ES-I3 (cell line): ENCODE results near the gene STXBP1.

ENCODE experiments used
- H3K36me3 ChIP-seq: 2 replicates; pipeline ENCODE4 v1.6.1; 2013; ENCODE audit warnings: mild to moderate bottlenecking, low read length, control low read depth, moderate library complexity; ENCODE audit not compliant: insufficient read depth
- H3K4me1 ChIP-seq: 2 replicates; pipeline ENCODE4 v1.6.1; 2013; ENCODE audit warnings: mild to moderate bottlenecking, control low read depth, low read length; ENCODE audit not compliant: insufficient read depth
- H3K9ac ChIP-seq: 2 replicates; pipeline ENCODE4 v1.6.1; 2013; ENCODE audit warnings: low read depth, mild to moderate bottlenecking, low read length, moderate library complexity
- H3K9me3 ChIP-seq: 2 replicates; pipeline ENCODE4 v1.6.1; 2013; ENCODE audit warnings: mild to moderate bottlenecking, low read length, moderate library complexity; ENCODE audit not compliant: control insufficient read depth, insufficient read depth

STXBP1 gene

DNA sequence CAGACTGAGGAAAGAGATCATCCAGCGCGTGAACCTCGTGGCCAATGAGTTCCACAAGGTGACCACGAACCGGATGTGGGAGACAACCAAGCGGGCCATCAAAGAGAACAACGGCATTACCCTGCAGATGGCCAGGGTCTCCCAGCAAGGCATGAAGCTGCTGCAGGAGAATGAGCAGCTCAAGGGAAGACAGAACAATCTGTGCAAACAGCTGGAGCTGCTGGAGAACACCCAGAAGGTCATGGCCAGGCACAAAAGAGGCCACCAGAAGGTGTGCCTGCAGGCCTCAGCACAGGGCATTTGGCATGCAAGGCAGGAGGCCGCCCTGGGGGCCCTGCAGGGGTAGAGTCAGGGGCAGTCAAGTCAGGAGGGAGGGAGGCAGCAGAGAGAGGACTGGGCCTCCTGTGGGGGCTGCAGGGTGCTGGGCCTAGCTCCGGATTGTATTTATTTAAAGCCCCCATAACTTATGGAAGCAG, 99.2 kb downstream of the STXBP1 start:
- Histone ChIP-seq H3K9ac (no peak overlapping the region), H3K4me1 (no peaks in the 10 kb centered on the region; the same call in 1 of the 2 replicates), H3K9me3 (no peaks in the 10 kb centered on the region), H3K36me3 (no peaks in the 10 kb centered on the region)

DNA sequence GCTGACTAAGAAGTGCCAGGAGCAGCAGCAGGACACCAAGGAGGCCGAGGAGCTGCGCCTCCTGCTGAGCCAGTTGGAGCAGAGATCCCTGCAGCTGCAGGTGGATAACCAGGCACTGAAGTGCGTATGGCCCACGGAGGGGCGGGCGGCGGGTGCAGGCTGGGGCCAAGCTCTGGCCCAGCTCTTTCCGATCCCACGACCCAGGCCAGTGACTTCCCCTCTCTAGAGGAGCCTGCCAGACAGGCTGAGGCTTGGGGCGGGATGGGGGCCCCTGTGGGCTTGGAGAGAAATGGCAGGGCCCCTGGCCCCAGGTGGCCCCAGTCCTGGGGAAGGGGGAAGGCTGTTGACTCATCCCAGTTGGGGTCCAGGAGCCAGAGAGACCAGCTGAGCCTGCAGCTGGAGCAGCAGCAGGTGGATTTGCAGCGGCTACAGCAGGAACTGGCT, 99.8 kb downstream of the STXBP1 start:
- Histone ChIP-seq H3K9ac (no peak overlapping the region), H3K4me1 (no peaks in the 10 kb centered on the region; the same call in 1 of the 2 replicates), H3K36me3 (no peaks in the 10 kb centered on the region), H3K9me3 (no peaks in the 10 kb centered on the region)

DNA sequence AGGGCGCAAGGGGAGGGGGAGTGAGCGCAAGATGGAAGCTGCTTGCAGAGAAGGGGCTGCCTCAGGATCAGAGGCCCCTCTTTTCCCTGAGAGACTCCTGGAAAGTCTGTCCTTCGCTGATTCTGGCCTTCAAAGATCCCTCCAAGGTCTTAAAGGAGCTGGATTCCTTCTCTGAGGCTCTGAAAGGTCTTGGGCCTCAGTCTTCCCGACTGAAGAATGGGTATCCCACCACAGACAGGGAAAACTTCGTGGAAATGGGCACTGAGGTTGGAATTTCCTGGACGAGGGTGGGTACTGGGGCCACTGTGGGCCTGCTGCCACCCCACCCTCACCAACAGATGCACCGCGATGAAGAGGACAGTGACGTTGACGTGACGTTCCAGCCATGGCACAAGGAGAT, 100.3 kb downstream of the STXBP1 start:
- Histone ChIP-seq H3K4me1 (no peaks in the 10 kb centered on the region; the same call in 1 of the 2 replicates), H3K9ac (no peak overlapping the region), H3K9me3 (no peaks in the 10 kb centered on the region), H3K36me3 (no peaks in the 10 kb centered on the region)

DNA sequence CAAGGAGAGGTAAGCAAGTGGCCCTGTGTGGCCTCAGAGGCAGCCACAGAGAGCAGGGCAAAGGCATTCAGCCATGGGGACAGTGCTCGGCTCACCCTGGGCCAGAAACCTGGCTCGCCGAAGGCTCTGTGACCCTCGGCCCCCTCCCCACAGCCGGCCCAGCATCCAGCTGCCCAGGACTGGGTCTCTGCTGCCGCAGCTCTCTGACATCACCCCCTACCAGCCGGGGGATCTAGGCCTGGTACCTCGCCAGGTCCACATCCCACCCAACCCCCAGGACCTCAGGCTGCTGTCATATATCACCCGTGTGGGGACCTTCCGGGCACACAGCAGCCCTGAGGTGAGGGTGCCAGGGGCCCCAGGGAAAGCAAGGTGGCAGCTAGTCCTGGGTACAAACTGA, 100.8 kb downstream of the STXBP1 start:
- H3K4me1 ChIP-seq, result no peaks in the 10 kb centered on the region; the same call in 1 of the 2 replicates
- H3K9ac ChIP-seq, result no peak overlapping the region
- no peaks in the 10 kb centered on the region for H3K9me3 ChIP-seq
- no peaks in the 10 kb centered on the region for H3K36me3 ChIP-seq

DNA sequence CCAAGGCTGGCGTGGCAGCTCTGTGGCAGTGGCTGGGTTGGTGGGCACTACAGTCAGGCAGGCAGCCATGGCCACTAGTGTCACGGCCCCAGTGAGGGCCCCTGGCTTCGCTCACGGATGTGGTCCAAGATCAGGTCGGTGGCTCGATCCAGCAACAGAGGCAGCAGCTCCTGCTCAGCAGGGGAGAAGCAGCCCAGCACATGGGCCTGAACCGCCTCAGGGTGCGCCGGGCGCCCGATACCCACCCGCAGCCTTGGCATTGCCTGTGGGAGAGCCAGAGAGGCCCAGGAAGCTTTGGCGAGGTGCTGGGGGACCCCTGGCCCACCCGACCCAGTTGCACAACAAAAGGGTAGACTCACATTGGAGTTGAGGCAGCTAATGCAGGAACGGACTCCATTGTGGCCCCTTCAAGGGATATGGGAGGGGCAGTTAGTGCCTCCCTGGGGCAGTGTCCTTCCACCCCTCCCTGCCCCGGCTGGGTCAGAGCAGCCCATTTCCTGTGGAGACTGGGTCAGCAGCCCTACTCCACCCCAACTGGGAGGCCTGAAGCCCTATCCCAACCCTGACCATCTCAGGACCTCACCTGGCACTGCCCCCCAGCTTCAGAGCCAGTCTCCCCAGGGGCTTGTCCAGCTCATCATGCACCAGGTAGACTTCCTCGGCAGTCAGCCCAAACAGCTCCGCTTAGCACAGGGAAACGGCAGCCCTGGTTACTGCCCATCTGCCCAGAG, 102.1 kb downstream of the STXBP1 start:
- Histone ChIP-seq H3K9me3 (no peaks in the 10 kb centered on the region), H3K9ac (peak overlapping the region; percentile 19; the same call in 1 of the 2 replicates), H3K36me3 (no peaks in the 10 kb centered on the region), H3K4me1 (no peaks in the 10 kb centered on the region; the same call in 1 of the 2 replicates)

DNA sequence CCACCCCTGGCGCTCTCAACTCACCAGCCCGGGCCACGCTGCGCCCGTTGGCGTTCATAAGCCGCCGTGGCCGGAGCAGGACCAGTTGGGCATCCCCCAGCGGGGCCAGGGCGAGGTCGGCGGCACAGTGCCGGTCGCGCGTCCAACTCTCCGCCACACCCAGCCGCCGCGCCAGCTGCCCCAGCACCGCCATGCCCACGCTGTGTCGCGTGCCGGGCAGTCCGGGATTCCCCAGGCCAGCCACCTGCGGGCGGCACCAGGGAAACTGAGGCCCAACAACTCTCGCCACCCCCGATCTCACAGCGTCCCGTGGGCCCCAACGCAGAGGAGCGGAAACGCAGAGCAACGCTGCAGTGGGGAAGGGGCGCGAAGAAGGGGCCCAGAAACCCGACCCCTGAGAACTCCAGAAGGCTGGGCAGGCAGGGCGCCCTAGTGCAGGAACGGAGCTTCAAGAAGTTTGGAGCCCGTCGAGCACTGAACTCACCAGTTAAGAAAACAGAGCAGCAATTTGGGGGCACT, 102.9 kb downstream of the STXBP1 start:
- Histone ChIP-seq H3K4me1 (no peaks in the 10 kb centered on the region; the same call in 1 of the 2 replicates), H3K9me3 (no peaks in the 10 kb centered on the region), H3K9ac (peak overlapping the region; percentile 84; the same call in 1 of the 2 replicates), H3K36me3 (no peaks in the 10 kb centered on the region)

DNA sequence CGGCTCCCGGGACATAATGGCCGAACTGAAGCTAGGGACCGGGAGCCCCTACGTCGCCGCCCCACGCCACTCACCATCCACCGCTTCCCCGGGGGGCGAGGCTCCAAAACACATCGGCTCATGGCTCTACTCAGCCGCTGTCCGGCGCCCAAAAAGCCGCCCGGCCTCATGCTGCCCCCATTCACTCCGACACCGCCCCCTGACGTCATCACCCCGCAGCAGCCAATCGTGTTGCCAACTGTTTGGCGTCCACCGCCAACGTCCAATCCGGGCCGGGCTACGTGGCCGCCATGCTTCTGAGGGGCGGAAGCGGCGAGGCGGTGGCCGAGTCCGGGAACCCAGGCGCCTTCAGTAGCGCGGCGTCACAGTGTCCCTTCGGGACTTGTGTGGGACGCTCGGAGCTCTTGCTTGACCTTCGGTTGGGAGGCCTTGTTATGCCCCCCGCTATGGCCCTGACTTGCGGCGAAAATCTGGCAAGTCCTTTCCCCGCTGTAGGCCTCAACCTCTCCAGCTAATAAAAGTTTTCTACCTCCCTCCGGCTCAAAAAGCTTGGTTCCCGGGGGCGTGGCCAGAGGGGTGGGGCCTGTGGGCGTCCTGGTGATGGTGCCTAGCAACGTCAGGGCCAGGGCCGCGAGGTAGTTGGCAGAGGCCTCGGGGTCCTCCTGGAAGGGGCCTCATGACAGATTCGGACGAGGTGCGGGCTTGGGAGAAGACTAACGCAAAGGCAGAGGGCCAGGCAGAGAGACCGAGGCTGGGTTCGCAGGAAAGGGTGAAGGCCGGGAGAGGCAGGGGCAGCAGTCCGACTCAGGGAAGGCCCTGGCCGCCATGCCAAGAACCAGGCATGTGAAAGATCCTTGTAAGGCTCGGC, 103.6 kb downstream of the STXBP1 start, which contains the start of the genes PTRH1 and TTC16:
TSS of gene PTRH1 (minus strand) at position 194 of the 868 bp plus-strand sequence. CDS start at position 170, 24 bp downstream.
TSS of gene TTC16 (plus strand) at position 610 of the 868 bp plus-strand sequence. CDS start at position 677, 67 bp downstream.
- Histone ChIP-seq H3K9me3 (no peaks in the 10 kb centered on the region), H3K36me3 (no peaks in the 10 kb centered on the region), H3K4me1 (no peaks in the 10 kb centered on the region; the same call in 1 of the 2 replicates), H3K9ac (peak within 1 kb of the TSS; percentile 84; the same call in 1 of the 2 replicates)

DNA sequence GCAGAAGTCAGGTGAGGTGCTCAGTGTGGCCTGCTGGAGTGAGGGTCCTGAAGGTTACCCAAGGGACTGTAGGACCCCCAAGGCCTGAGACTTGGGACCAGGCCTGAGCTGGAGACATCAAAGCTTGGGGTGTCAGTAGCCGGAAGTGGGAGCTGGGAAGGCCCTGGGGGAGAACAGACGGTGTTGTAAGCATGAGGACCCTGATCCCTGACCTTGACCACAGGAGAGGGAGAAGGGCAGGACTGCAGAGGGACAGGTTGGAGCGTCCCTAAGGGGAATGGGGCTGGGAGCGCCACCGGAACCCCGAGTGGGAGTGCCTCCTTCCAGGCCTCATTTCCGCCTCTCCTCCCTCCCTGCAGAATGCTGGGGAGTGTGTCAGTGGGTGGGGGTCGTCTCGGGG, 104.3 kb downstream of the STXBP1 start:
- Histone ChIP-seq H3K36me3 (no peaks in the 10 kb centered on the region), H3K4me1 (no peaks in the 10 kb centered on the region; the same call in 1 of the 2 replicates), H3K9ac (0 out of 2 replicates have a peak overlapping the region, but pooled peaks have one; percentile 84), H3K9me3 (no peaks in the 10 kb centered on the region)

DNA sequence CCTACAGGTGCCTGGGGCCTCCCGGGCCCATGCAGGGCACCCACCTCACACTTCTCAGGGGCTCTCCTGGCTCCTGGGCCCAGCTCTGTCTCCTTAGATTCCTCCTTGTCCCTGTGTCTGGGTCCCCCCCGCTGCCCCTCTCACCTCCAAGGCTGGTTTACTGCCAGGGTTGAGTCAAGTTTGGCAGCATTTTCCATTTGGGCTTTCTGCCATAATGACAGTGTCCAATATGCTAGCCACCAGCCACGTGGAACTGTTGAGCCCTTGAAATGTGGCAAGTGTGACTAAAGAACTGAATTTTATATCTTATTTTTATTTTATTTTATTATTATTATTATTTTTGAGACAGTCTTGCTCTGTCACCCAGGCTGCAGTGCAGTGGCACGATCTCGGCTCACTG, 105.7 kb downstream of the STXBP1 start:
- Histone ChIP-seq H3K36me3 (no peaks in the 10 kb centered on the region), H3K9ac (no peak overlapping the region), H3K9me3 (no peaks in the 10 kb centered on the region), H3K4me1 (no peaks in the 10 kb centered on the region; the same call in 1 of the 2 replicates)

DNA sequence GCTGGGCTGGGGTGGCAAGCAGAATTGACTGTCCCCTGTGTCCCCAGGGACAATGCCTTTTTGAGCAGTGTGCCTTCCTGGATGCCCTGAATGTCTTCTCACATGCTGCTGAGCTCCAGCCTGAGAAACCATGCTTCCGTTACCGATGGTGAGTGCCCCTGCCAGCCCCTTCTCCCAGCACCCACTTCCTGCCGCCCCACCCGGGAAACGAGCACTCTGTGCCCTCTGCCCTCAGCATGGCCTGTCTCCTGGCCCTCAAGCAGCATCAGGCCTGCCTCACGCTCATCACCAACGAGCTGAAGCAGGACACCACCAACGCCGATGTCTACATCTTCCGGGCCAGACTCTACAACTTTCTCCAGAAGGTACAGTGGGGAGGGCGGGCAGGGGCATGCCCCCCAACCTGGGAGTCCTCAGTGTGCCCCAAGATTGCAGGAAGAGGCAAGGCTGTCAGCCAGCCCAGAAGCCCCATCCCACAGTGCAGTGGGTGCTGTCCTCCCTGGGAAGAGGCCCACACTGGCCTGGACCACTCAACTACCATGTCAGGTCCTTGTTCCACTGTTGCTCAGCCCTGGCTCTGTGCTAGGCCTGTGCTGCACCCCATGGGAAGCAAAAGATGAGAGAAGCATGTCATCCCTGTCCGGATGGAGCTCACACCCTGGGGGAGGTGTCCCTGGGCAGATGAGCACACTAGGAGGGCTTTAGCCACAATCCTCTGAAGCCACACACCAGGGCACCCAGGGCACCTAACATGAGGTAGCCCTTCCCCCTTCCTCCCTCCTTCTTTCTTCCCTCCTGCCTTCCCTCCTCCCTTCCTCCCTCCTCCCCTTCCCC, 108.2 kb downstream of the STXBP1 start:
- no peaks in the 10 kb centered on the region; the same call in 1 of the 2 replicates for H3K4me1 ChIP-seq
- H3K36me3 ChIP-seq, result no peaks in the 10 kb centered on the region
- H3K9ac ChIP-seq, result no peak overlapping the region
- H3K9me3 ChIP-seq, result no peaks in the 10 kb centered on the region

DNA sequence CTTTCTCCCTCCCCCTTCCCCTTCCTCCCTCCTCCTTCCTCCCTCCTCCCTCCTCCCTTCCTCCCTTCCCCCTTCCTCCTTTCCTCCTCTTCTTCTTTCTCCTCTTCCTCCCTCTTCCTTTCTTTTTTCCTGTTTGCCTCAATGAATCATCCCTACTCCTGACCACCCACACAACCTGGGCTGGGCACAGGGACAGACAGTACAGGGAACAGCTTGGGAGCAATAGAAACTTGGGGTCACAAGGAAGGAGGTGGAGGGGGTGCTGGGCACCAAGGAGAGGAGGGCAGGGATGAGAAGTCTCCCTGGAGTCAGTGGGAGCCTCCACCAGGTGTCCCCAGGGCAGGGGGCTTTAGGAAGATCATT, 108.8 kb downstream of the STXBP1 start:
- no peaks in the 10 kb centered on the region; the same call in 1 of the 2 replicates for H3K4me1 ChIP-seq
- H3K36me3 ChIP-seq, result no peaks in the 10 kb centered on the region
- no peak overlapping the region for H3K9ac ChIP-seq
- no peaks in the 10 kb centered on the region for H3K9me3 ChIP-seq

DNA sequence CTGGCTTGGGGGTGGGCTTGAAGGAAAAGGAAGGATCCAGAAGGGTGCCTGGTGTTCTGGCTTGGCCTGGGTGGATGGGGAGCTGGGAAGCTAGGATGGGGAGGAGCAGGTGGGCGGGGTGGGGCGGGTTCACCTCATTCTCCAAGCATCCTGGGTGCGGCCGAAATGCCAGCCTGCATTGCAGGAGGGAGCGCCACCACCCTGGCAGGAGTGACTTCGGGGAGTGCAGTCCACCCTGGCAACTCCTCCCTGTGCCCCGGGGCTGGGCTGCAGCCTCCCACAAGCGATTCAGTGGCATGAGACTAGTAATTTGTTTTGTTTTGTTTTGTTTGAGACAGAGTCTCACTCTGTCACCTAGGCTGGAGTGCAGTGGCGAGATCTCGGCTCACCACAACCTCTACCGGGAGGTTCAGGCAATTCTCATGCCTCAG, 109.3 kb downstream of the STXBP1 start:
- H3K9me3 ChIP-seq, result no peaks in the 10 kb centered on the region
- H3K9ac ChIP-seq, result no peak overlapping the region
- H3K4me1 ChIP-seq, result no peaks in the 10 kb centered on the region; the same call in 1 of the 2 replicates
- no peaks in the 10 kb centered on the region for H3K36me3 ChIP-seq

DNA sequence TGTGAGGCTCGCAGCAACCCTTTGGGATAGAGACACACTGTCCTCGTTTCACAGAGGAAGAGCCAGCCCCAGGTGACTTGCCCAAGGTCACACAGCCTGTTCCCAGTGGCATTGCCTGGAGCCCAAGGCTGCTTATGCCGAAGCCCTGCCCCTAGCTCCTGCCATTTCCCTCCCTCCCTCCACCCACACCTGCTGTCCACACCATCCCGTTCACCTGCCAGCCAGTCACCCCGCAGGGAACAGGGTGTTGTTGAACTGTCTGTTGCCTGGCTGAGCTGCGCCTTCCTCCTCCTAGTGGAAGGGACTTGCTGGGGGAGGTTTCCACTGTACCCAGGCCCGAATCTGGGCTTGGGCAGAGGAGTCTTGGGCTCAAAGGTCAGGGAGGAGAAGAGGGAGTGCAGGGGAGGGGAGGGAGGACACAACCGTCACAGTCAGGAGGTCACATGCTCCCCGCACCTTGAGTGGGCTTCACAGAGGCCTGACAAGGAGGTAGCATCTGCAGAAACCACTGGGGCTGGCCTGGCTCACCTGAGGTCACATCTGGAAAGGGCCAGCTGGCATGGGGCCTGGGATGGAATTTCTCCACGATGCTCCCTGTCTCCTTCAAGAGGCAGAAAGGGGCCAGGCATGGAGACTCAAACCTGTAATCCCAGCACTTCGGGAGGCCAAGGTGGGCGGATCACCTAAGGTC, 110.1 kb downstream of the STXBP1 start:
- no peaks in the 10 kb centered on the region for H3K9me3 ChIP-seq
- H3K9ac ChIP-seq, result no peak overlapping the region
- H3K4me1 ChIP-seq, result no peaks in the 10 kb centered on the region; the same call in 1 of the 2 replicates
- no peaks in the 10 kb centered on the region for H3K36me3 ChIP-seq
